ENCODE measurements around the gene NKX1-1. TPM values are rescaled to one million over a fixed set of nuclear protein-coding genes. Genes with fewer than 3 reads are reported as not detected.

Gene NKX1-1
- total RNA-seq, 2 experiments from 2014 or later: not detected

DNA sequence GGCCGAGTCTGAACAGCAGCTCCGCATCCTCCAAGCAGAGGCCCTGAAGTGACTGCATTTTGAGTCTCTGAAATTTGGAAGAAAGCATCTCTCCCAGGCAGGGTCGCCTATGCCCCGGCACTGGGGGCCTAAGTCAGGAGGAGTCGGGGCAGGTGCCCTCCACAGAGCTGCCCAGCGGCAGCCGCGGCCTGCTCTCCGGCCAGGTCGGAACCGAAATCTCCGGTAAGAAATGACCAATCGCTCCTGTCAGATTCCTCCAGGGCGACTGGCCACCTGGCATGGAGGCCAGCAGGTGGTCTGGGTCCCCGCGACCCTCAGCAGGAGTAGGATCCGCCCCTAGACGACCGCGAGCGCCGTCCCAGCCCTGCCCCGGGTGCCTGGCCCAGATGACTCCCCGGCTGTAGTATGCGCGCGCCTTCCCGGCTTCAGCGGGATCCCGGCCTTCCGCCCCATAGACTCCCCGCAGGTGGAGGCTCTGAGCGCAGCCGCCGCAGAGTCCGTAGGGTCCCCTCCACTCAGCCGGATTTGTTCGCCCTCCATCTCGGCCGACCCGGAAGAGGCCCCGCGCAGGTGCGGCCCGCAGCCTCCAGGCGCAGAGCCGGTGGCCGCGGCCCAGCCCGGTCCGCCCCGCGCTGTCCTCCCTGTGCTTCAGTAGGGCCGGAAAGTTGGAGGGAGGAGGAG, 1.5 kb downstream of the NKX1-1 start:
- peaks cover 50 to 66% of the 10 kb centered on the region in 2 experiments for H3K27me3 ChIP-seq (ENCODE audit: control insufficient read depth in 1 of 2, insufficient read depth in 2 of 2, low read length in 2 of 2)
- no peak for TF ChIP-seq CTCF (IDR thresholded peaks at IDR 0.05)
- Mint-ChIP-seq H3K9me3 (no peaks in the 10 kb centered on the region), H3K36me3 (ENCODE audit: low read depth) (no peaks in the 10 kb centered on the region), H3K27me3 (peaks cover 42% of the 10 kb centered on the region), H3K27ac (no peak overlapping the region), H3K4me1 (ENCODE audit: low read depth) (no peaks in the 10 kb centered on the region), H3K4me3 (no peak overlapping the region)
- ChIA-PET POLR2A (no interaction called here), CTCF (no interaction called here)
- peaks cover 0 to 51% of the 10 kb centered on the region in 2 experiments for H3K9me3 ChIP-seq (ENCODE audit: control insufficient read depth in 1 of 2, insufficient read depth in 1 of 2, low read length in 2 of 2)
- no peak overlapping the region for H3K27ac ChIP-seq (ENCODE audit: low read depth in 1 of 2, low read length in 2 of 2)
- peaks cover 22% of the 10 kb centered on the region for H3K4me1 ChIP-seq (ENCODE audit: insufficient read depth, low read length)
- ATAC-seq (ENCODE audit: poor library complexity) (no peak), DNase-seq (peak in 2 of 14 experiments; percentile 5 to 29)
- no peak overlapping the region for H3K4me3 ChIP-seq (ENCODE audit: low read length)
- no peaks in the 10 kb centered on the region for H3K36me3 ChIP-seq (ENCODE audit: insufficient read depth, low read length)
- intact Hi-C loops (cut with DNase I, micrococcal nuclease): no loop called here

DNA sequence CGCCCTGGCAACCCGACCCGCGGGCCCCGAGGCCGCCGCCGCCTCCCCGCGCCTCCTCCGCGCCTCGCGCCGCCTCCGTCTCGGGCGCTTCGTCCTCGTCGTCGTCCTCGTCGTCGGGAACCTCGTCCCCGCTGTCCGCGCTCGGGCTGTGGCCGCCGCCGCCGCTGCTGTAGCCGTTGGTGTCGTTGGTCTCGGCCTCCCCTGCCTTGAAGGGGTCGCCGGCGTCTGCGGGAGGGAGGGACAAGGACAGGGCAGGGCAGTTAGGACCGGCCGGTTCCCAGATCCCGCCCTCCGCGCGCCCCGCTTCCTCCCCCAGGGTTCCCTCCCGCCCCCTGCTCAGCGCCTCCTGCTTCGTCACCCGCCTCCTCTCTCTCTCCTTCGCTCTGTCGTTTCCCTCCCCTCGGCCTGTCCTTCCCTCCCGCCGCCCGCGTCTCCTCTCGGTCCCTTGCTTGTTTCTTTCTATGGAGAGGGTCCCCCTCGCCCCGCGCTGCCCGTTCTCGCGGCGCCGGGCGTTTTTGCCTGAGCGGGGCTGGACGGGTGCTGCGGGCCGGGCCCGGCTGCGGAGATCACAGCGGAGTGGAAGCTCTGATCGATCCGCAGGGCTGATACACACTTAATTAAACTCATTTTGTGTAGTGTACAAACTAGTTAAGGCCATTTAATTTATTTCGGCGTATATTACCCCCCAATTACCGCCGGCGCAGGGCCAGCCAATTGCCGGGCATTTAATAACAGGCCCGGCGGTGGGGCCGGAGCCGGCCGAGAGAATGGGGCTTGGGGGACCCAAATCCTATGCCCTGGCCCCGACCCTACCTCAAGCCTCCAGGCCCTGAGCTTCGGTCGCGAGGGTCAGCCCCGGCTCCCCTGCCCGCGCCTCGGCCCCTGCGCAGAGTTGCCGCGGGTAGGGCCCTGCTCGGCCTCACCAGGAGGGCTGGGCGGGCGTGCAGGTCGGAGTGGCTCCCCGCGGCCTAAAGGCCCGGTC, 2.4 kb downstream of the NKX1-1 start:
- TF ChIP-seq CTCF (IDR thresholded peaks at IDR 0.05): no peak
- H3K9me3 ChIP-seq (ENCODE audit: control insufficient read depth in 1 of 2, insufficient read depth in 1 of 2, low read length in 2 of 2): peaks cover 0 to 52% of the 10 kb centered on the region in 2 experiments
- no peak overlapping the region for H3K4me3 ChIP-seq (ENCODE audit: low read length)
- H3K27me3 Mint-ChIP-seq: peaks cover 35% of the 10 kb centered on the region
- ChIA-PET CTCF (no interaction called here), POLR2A (no interaction called here)
- peak in 1 of 14 experiments; percentile 11 for DNase-seq
- H3K27ac Mint-ChIP-seq: no peak overlapping the region
- H3K4me1 Mint-ChIP-seq (ENCODE audit: low read depth): no peaks in the 10 kb centered on the region
- H3K4me3 Mint-ChIP-seq: no peak overlapping the region
- no peak for ATAC-seq (ENCODE audit: poor library complexity)
- no peak overlapping the region for H3K27ac ChIP-seq (ENCODE audit: low read depth in 1 of 2, low read length in 2 of 2)
- H3K4me1 ChIP-seq (ENCODE audit: insufficient read depth, low read length): peaks cover 22% of the 10 kb centered on the region
- H3K27me3 ChIP-seq (ENCODE audit: control insufficient read depth in 1 of 2, insufficient read depth in 2 of 2, low read length in 2 of 2): peaks cover 42 to 59% of the 10 kb centered on the region in 2 experiments
- intact Hi-C loops (cut with DNase I, micrococcal nuclease): no loop called here
- H3K36me3 ChIP-seq (ENCODE audit: insufficient read depth, low read length): no peaks in the 10 kb centered on the region
- H3K36me3 Mint-ChIP-seq (ENCODE audit: low read depth): no peaks in the 10 kb centered on the region
- H3K9me3 Mint-ChIP-seq: no peaks in the 10 kb centered on the region

DNA sequence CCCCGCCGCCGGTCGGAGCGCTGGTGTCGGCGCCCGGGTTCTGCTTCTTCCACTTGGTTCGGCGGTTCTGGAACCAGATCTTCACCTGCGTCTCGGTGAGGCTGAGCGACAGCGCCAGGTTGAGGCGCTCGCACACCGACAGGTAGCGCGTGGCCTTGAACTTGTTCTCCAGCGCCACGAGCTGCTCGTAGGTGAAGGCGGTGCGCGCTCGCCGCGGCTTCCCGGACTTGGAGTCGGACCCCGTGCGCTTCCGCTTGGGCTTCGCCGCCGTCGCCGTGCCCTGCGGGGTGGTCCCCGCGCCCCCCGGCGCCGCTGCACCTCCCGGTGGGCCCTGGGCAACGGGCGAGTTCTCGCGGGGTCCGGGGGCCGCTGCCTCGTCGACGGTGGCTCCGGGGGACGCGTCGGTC, 3.1 kb downstream of the NKX1-1 start:
- H3K36me3 ChIP-seq (ENCODE audit: insufficient read depth, low read length): no peaks in the 10 kb centered on the region
- H3K9me3 ChIP-seq (ENCODE audit: control insufficient read depth in 1 of 2, insufficient read depth in 1 of 2, low read length in 2 of 2): peaks cover 0 to 52% of the 10 kb centered on the region in 2 experiments
- intact Hi-C loops (cut with DNase I, micrococcal nuclease): no loop called here
- peaks cover 22% of the 10 kb centered on the region for H3K4me1 ChIP-seq (ENCODE audit: insufficient read depth, low read length)
- no peak overlapping the region for H3K27ac Mint-ChIP-seq
- no peaks in the 10 kb centered on the region for H3K36me3 Mint-ChIP-seq (ENCODE audit: low read depth)
- no peak overlapping the region for H3K27ac ChIP-seq (ENCODE audit: low read depth in 1 of 2, low read length in 2 of 2)
- no peaks in the 10 kb centered on the region for H3K9me3 Mint-ChIP-seq
- ChIA-PET CTCF (no interaction called here), POLR2A (no interaction called here)
- H3K27me3 Mint-ChIP-seq: peaks cover 28% of the 10 kb centered on the region
- no peak for ATAC-seq (ENCODE audit: poor library complexity)
- peaks cover 35 to 57% of the 10 kb centered on the region in 2 experiments for H3K27me3 ChIP-seq (ENCODE audit: control insufficient read depth in 1 of 2, insufficient read depth in 2 of 2, low read length in 2 of 2)
- no peaks in the 10 kb centered on the region for H3K4me1 Mint-ChIP-seq (ENCODE audit: low read depth)
- DNase-seq: peak in 1 of 14 experiments; percentile 16
- no peak overlapping the region for H3K4me3 Mint-ChIP-seq
- no peak for TF ChIP-seq CTCF (IDR thresholded peaks at IDR 0.05)
- H3K4me3 ChIP-seq (ENCODE audit: low read length): no peak overlapping the region

Measured in CD4-positive, alpha-beta T cell (primary cell).